HCT116 (cell line): ENCODE data around the gene PAEP. TPM values are rescaled to one million over a fixed set of nuclear protein-coding genes. Genes with fewer than 3 reads are reported as not detected.

ENCODE experiments used
- ATAC-seq: fragments of 200-7000 bp; cut with Tn5 transposase; 2 replicates; pipeline ENCODE4 v1.9.1; 2020; ENCODE audit warnings: mild to moderate bottlenecking, moderate library complexity
- BruUV-seq: library from RNA; stranded (reverse); fragments of 400-500 nt; replicated peaks from 2 replicates; lab custom pipeline; 2021; lab: Mats Ljungman, UMichigan
- CTCF ChIA-PET: fragments of 300-600 bp; sonication (Branson Sonifier 250); formaldehyde crosslinking; loops from one replicate; lab custom pipeline; 2021; ENCODE audit warnings: antibody characterized with exemption; lab: Charles Lee
- POLR2A ChIA-PET: fragments of 300-600, 350-600 bp; sonication (Branson Sonifier 250); formaldehyde crosslinking; loops from one replicate; lab custom pipeline; 2021; ENCODE audit warnings: antibody characterized with exemption; lab: Charles Lee
- RAD21 ChIA-PET, 2 experiments: fragments of 300-600 bp; sonication (Branson Sonifier 250); formaldehyde crosslinking; loops; one replicate each; lab custom pipeline; 2023; ENCODE audit warnings: low total read pairs in 2 of 2; ENCODE audit not compliant: uncharacterized antibody in 2 of 2, unreplicated experiment in 2 of 2, low non-redundant PET in 1 of 2; lab: Charles Lee
- DNase-seq: peaks from one replicate; pipeline ENCODE4 v3.0.0-alpha.2; 2010; ENCODE audit warnings: low read depth, low spot score
- H2AFZ ChIP-seq: fragments of 200-600 bp; shearing (Covaris generic), sonication (generic); 2 replicates; pipeline ENCODE4 v1.6.1; 2017; ENCODE audit warnings: low read depth, mixed run types, mixed read lengths, antibody characterized with exemption, low read length; ENCODE audit not compliant: poor library complexity, severe bottlenecking
- H3K27ac ChIP-seq: 2 replicates; pipeline ENCODE4 v1.5.1; 2012; ENCODE audit warnings: low read depth, low read length
- H3K27me3 ChIP-seq: fragments of 200-600 bp; sonication (generic); 2 replicates; pipeline ENCODE4 v1.6.1; 2016; ENCODE audit warnings: mixed run types, low read length, mixed read lengths; ENCODE audit not compliant: insufficient read depth
- H3K36me3 ChIP-seq, 2 experiments: fragments of 200-500 bp in 1 of 2; fragments of 200-600 bp in 1 of 2; sonication (Bioruptor generic) in 1 of 2; sonication (generic) in 1 of 2; 2 replicates each; pipeline versions ENCODE4 v1.5.1 to v1.6.1; 2014 to 2016; ENCODE audit warnings: low read length in 2 of 2, inconsistent platforms in 1 of 2, mixed read lengths in 1 of 2, mixed run types in 1 of 2; ENCODE audit not compliant: insufficient read depth in 2 of 2, control insufficient read depth in 1 of 2
- H3K4me1 ChIP-seq, 2 experiments: fragments of 200-600 bp in 1 of 2; sonication (generic) in 1 of 2; 2 replicates each; pipeline versions ENCODE4 v1.5.1 to v1.6.1; 2012 to 2017; ENCODE audit warnings: low read length in 2 of 2, inconsistent platforms in 1 of 2, mild to moderate bottlenecking in 1 of 2, mixed read lengths in 1 of 2, mixed run types in 1 of 2, moderate library complexity in 1 of 2; ENCODE audit not compliant: insufficient read depth in 2 of 2, control insufficient read depth in 1 of 2
- H3K4me2 ChIP-seq: fragments of 200-600 bp; sonication (generic); 2 replicates; pipeline ENCODE4 v1.6.1; 2017; ENCODE audit warnings: mixed run types, low read length, mixed read lengths
- H3K4me3 ChIP-seq, 2 experiments: fragments of 200-600 bp in 1 of 2; sonication (generic) in 1 of 2; replicated peaks in 1 of 2; 2 replicates each; pipeline ENCODE4 v1.5.1; 2011 to 2016; ENCODE audit warnings: low read length in 2 of 2, control low read depth in 1 of 2, low read depth in 1 of 2, mild to moderate bottlenecking in 1 of 2, mixed read lengths in 1 of 2, mixed run types in 1 of 2
- H3K79me2 ChIP-seq: fragments of 200-600 bp; sonication (generic); 2 replicates; pipeline ENCODE4 v1.6.1; 2017; ENCODE audit warnings: mild to moderate bottlenecking, mixed run types, low read length, moderate library complexity, mixed read lengths; ENCODE audit not compliant: insufficient read depth
- H3K9ac ChIP-seq: fragments of 200-600 bp; sonication (generic); 2 replicates; pipeline ENCODE4 v1.6.1; 2016; ENCODE audit warnings: low read length, mixed read lengths
- H3K9me2 ChIP-seq: fragments of 200-600 bp; sonication (generic), shearing (Covaris generic); 2 replicates; pipeline ENCODE4 v1.6.1; 2017; ENCODE audit warnings: mixed run types, mild to moderate bottlenecking, moderate library complexity; ENCODE audit not compliant: insufficient read depth
- H3K9me3 ChIP-seq, 2 experiments: fragments of 200-500 bp in 1 of 2; fragments of 200-600 bp in 1 of 2; sonication (Bioruptor generic) in 1 of 2; sonication (generic) in 1 of 2; 2 replicates each; pipeline ENCODE4 v1.6.1; 2014 to 2017; ENCODE audit warnings: low read length in 2 of 2, mixed read lengths in 2 of 2, inconsistent platforms in 1 of 2, low read depth in 1 of 2, mild to moderate bottlenecking in 1 of 2, mixed run types in 1 of 2, moderate library complexity in 1 of 2; ENCODE audit not compliant: control insufficient read depth in 1 of 2, insufficient read depth in 1 of 2
- H4K20me1 ChIP-seq: fragments of 200-600 bp; sonication (generic), shearing (Covaris generic); 2 replicates; pipeline ENCODE4 v1.6.1; 2017; ENCODE audit warnings: mixed run types, mild to moderate bottlenecking, moderate library complexity; ENCODE audit not compliant: insufficient read depth
- ATF3 ChIP-seq: IDR thresholded peaks from 2 replicates; pipeline ENCODE4 v1.6.1; 2012
- CBX3 ChIP-seq: IDR thresholded peaks from 2 replicates; pipeline ENCODE4 v1.6.1; 2012; ENCODE audit warnings: low read depth
- ELF1 ChIP-seq: IDR thresholded peaks from 2 replicates; pipeline ENCODE4 v1.6.1; 2012; ENCODE audit warnings: low read depth, borderline replicate concordance
- EZH2 ChIP-seq: fragments of 200-600 bp; sonication (generic); IDR thresholded peaks from 2 replicates; pipeline ENCODE4 v1.6.1; 2017; ENCODE audit warnings: antibody characterized with exemption, mixed run types
- EZH2phosphoT487 ChIP-seq: fragments of 200-600 bp; IDR thresholded peaks from 2 replicates; pipeline ENCODE4 v1.6.1; 2018; ENCODE audit warnings: antibody characterized with exemption, borderline replicate concordance
- FOSL1 ChIP-seq: IDR thresholded peaks from 2 replicates; pipeline ENCODE4 v1.6.1; 2012; ENCODE audit warnings: low read depth
- JUND ChIP-seq: IDR thresholded peaks from 2 replicates; pipeline ENCODE4 v1.6.1; 2012
- POLR2A ChIP-seq: IDR thresholded peaks from 2 replicates; pipeline ENCODE4 v1.7.0; 2011; ENCODE audit warnings: borderline replicate concordance; ENCODE audit not compliant: insufficient read depth, insufficient read length; ENCODE audit errors: extremely low read depth
- SP1 ChIP-seq: IDR thresholded peaks from 2 replicates; pipeline ENCODE4 v1.6.1; 2012; ENCODE audit warnings: low read depth
- SRF ChIP-seq: IDR thresholded peaks from 2 replicates; pipeline ENCODE4 v1.6.1; 2012; ENCODE audit warnings: low read depth
- TCF7L2 ChIP-seq: IDR thresholded peaks from 2 replicates; pipeline ENCODE4 v1.7.0; 2011; ENCODE audit warnings: borderline replicate concordance, inconsistent platforms; ENCODE audit not compliant: insufficient read depth, insufficient read length; ENCODE audit errors: extremely low read depth
- YY1 ChIP-seq: IDR thresholded peaks from 2 replicates; pipeline ENCODE4 v1.6.1; 2011; ENCODE audit warnings: low read length, low read depth, moderate library complexity, mild to moderate bottlenecking; ENCODE audit not compliant: insufficient replicate concordance; ENCODE audit errors: extremely low read depth
- ZFX ChIP-seq: fragments of 450-650 bp; IDR thresholded peaks from 2 replicates; pipeline ENCODE4 v1.6.1; 2017
- ZNF274 ChIP-seq: fragments of 200-500 bp; sonication (Bioruptor generic); IDR thresholded peaks from 2 replicates; pipeline ENCODE4 v1.6.1; 2014; ENCODE audit warnings: mild to moderate bottlenecking, low read depth, low read length, inconsistent platforms
- intact Hi-C: fragments of 100-400 bp; cut with micrococcal nuclease; formaldehyde crosslinking; loops from 2 replicates; pipeline ENCODE4 v1.10.0; 2022
- total RNA-seq: library from RNA; stranded (reverse); gene quantifications from one replicate; pipeline ENCODE4 v1.2.1, GENCODE V29; 2021; ENCODE audit not compliant: unreplicated experiment

Gene PAEP
- total RNA-seq, 1 experiment from 2014 or later, result not detected

DNA sequence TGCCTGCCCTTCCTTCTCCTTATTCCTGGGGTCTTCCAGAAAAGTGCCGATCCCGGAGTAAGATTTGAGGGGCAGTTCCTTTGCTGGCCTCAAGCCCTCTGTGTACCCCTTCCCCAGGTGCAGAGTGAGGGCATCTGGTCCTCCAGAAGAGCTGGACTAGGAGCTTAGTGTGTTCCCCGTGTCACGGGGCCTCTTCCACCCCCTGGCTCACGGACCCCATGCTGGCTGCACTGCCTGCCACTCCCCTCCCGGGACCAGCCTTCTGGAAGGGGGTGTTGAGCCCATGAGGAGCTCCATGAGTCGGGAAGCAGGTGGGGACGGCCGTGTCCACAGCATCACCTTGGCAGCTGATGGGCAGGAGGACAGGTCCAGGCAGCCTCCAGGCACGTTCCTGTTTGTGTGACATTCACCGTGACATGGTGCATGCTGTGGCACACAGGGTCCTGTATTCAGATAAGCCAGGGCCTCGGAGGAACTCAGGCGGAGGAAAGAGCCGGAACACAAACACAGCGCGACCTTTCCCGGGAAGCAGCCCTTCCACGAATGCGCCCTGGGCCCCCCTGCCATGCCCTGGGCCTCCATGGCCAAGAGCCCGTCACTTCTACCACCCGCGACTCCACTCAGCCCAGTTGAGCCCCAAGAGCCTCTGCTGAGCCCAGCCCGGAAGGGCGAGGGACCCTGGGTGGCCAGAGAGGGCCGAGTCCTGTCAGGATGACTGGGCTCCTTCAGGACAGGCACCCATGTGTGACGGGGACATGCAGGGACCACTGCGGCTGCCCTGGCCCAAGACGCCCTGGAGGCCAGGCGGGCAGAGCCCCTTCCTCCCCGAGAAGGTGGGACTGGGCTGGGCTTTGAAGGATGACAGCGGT, 46.2 kb upstream of the PAEP start:
- H3K4me2 ChIP-seq, result no peak overlapping the region
- H3K27ac ChIP-seq, result no peak overlapping the region
- TF ChIP-seq ELF1, result no peak
- TF ChIP-seq JUND, result no peak
- no peak for TF ChIP-seq YY1
- no peak for DNase-seq
- no peaks in the 10 kb centered on the region for H3K36me3 ChIP-seq
- no TSS peak for BruUV-seq
- peaks cover 6 to 24% of the 10 kb centered on the region in 2 experiments; a peak in 3 of 4 replicates for H3K4me1 ChIP-seq
- no peaks in the 10 kb centered on the region; a peak in 1 of 4 replicates for H3K9me3 ChIP-seq
- RAD21 ChIA-PET, result no interaction called here
- H3K27me3 ChIP-seq, result no peaks in the 10 kb centered on the region
- H3K9ac ChIP-seq, result no peak overlapping the region
- no peaks in the 10 kb centered on the region for H3K79me2 ChIP-seq
- CTCF ChIA-PET, result no interaction called here
- H3K4me3 ChIP-seq, result no peak overlapping the region
- intact Hi-C loops, result no loop called here
- POLR2A ChIA-PET, result no interaction called here
- H4K20me1 ChIP-seq, result no peaks in the 10 kb centered on the region
- H2AFZ ChIP-seq, result no peak overlapping the region
- ATAC-seq, result no peak
- H3K9me2 ChIP-seq, result no peaks in the 10 kb centered on the region

DNA sequence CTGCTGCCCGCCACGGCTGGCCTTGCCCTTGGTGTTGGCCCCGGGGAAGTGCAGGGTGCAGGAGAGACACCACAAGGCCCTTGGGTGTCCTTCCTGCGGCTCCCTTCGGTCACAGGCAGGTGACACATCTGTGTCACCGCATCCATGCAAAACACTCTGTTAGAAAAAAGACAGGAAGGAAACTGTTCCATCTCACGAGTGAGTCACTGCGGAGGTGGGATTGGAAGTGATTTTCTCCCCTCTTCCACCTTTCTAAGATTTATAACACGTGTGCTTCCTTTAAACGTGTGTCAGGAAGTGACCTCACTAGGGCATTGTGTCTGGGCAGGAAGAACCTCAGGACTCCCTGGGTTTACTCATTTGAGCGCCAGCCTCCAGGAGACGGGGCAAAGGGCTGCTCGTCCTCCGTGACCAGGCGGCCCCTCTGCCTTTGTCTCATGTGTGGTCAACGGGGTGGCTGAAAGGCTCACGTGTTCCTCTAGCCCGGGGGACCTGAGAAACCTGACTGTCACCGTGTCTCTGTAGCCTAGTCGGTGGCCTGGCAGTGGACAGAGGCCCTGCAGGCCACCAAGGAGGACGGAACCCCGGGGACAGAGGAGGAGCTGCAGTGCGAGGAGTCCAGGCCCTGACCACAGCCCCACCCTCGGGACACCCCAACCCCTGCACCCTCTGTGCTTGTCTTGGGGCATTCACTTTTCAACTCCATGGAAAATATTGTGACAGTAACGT, 45.3 kb upstream of the PAEP start:
- Histone ChIP-seq H3K36me3 (no peaks in the 10 kb centered on the region), H3K4me1 (peaks cover 4 to 16% of the 10 kb centered on the region in 2 experiments; a peak in 3 of 4 replicates), H3K9me3 (no peaks in the 10 kb centered on the region), H4K20me1 (no peaks in the 10 kb centered on the region), H3K9ac (no peak overlapping the region), H3K27me3 (no peaks in the 10 kb centered on the region), H3K4me3 (no peak overlapping the region), H3K27ac (no peak overlapping the region), H3K79me2 (no peaks in the 10 kb centered on the region), H3K4me2 (no peak overlapping the region), H3K9me2 (no peaks in the 10 kb centered on the region), H2AFZ (no peak overlapping the region)
- ChIA-PET CTCF (no interaction called here), POLR2A (no interaction called here), RAD21 (no interaction called here)
- TF ChIP-seq ZNF274, result no peak
- no peak for TF ChIP-seq CBX3
- TF ChIP-seq EZH2, result no peak
- TF ChIP-seq SP1, result no peak
- no peak for TF ChIP-seq TCF7L2
- TF ChIP-seq ZFX, result no peak
- no peak for TF ChIP-seq JUND
- TF ChIP-seq EZH2phosphoT487, result no peak
- TF ChIP-seq FOSL1, result no peak
- TF ChIP-seq ATF3, result no peak
- TF ChIP-seq POLR2A, result no peak
- no peak for TF ChIP-seq SRF
- intact Hi-C loops, result no loop called here
- DNase-seq (no peak), ATAC-seq (no peak)
- BruUV-seq, result no TSS peak
